Endothelial cell of umbilical vein (primary cell): ENCODE data around the gene THEMIS2. TPM values are rescaled to one million over a fixed set of nuclear protein-coding genes. Genes with fewer than 3 reads are reported as not detected.

Experiments used
- BruUV-seq: library from RNA; stranded (reverse); fragments of 400-500 nt; replicated peaks from 2 replicates; lab custom pipeline; 2021; lab: Mats Ljungman, UMichigan
- CTCF ChIA-PET: fragments of 300-600, 350-600 bp; sonication (Branson Sonifier 250); formaldehyde crosslinking; loops from one replicate; lab custom pipeline; 2021; ENCODE audit warnings: antibody characterized with exemption, inconsistent platforms; lab: Charles Lee
- POLR2A ChIA-PET: fragments of 300-600, 350-600 bp; sonication (Branson Sonifier 250); formaldehyde crosslinking; loops from one replicate; lab custom pipeline; 2021; ENCODE audit warnings: antibody characterized with exemption, inconsistent platforms; lab: Charles Lee
- DNase-seq: peaks from one replicate; pipeline ENCODE4 v3.0.0-alpha.2; 2011; ENCODE audit warnings: low read depth, low spot score
- FAIRE-seq: peaks from 2 replicates; lab custom pipeline; 2011; peaks lifted over from hg19 to GRCh38; lab: Jason Lieb, UNC
- H2AFZ ChIP-seq: 2 replicates; pipeline ENCODE4 v1.6.0; 2012; ENCODE audit warnings: low read depth, low read length, control low read depth, inconsistent platforms
- H3K27ac ChIP-seq: 2 replicates; pipeline ENCODE4 v1.5.1; 2011; ENCODE audit warnings: low read depth, mild to moderate bottlenecking, control low read depth, low read length, moderate library complexity; ENCODE audit not compliant: insufficient read depth
- H3K27me3 ChIP-seq, 2 experiments: 2 replicates each; pipeline versions ENCODE4 v1.6.0 to v1.6.1; 2011; ENCODE audit warnings: low read length in 2 of 2, mixed read lengths in 1 of 2; ENCODE audit not compliant: control insufficient read depth in 2 of 2, insufficient read depth in 2 of 2
- H3K36me3 ChIP-seq, 2 experiments: 2 replicates in 1 of 2; 3 replicates in 1 of 2; pipeline ENCODE4 v1.5.1; 2011; ENCODE audit warnings: low read length in 2 of 2, mild to moderate bottlenecking in 1 of 2, moderate library complexity in 1 of 2; ENCODE audit not compliant: control insufficient read depth in 2 of 2, insufficient read depth in 2 of 2; ENCODE audit errors: extremely low read depth in 1 of 2
- H3K4me1 ChIP-seq: 3 replicates; pipeline ENCODE4 v1.5.1; 2011; ENCODE audit warnings: mild to moderate bottlenecking, low read length; ENCODE audit not compliant: control insufficient read depth, insufficient read depth; ENCODE audit errors: extremely low read depth
- H3K4me2 ChIP-seq: 2 replicates; pipeline ENCODE4 v1.6.1; 2011; ENCODE audit warnings: low read length, control low read depth, mixed read lengths; ENCODE audit not compliant: insufficient read depth
- H3K4me3 ChIP-seq, 3 experiments: fragments of 200-600 bp in 1 of 3; sonication (generic), shearing (Covaris generic) in 1 of 3; replicated peaks in 1 of 3; 2 replicates each; pipeline ENCODE4 v1.5.1; 2011 to 2016; ENCODE audit warnings: control low read depth in 3 of 3, low read length in 3 of 3, mild to moderate bottlenecking in 2 of 3, inconsistent platforms in 1 of 3, low read depth in 1 of 3, moderate library complexity in 1 of 3; ENCODE audit not compliant: insufficient read depth in 1 of 3
- H3K79me2 ChIP-seq: 2 replicates; pipeline ENCODE4 v1.6.0; 2012; ENCODE audit warnings: low read length, inconsistent platforms; ENCODE audit not compliant: control insufficient read depth, insufficient read depth
- H3K9ac ChIP-seq: replicated peaks from 2 replicates; pipeline ENCODE3; 2011; ENCODE audit warnings: low read length, control low read depth; ENCODE audit not compliant: insufficient read depth; ENCODE audit errors: extremely low read depth
- H3K9me1 ChIP-seq: replicated peaks from 3 replicates; pipeline ENCODE4 v1.6.0; 2011; ENCODE audit warnings: mild to moderate bottlenecking, low read length; ENCODE audit not compliant: control insufficient read depth, insufficient read depth; ENCODE audit errors: extremely low read depth
- H3K9me3 ChIP-seq: replicated peaks from 2 replicates; pipeline ENCODE4 v1.5.1; 2012; ENCODE audit warnings: low read length, inconsistent platforms; ENCODE audit not compliant: control insufficient read depth, insufficient read depth
- H4K20me1 ChIP-seq: replicated peaks from 2 replicates; pipeline ENCODE3; 2011; ENCODE audit warnings: mild to moderate bottlenecking, low read length; ENCODE audit not compliant: control insufficient read depth, insufficient read depth; ENCODE audit errors: extremely low read depth
- CTCF ChIP-seq, 2 donors: IDR thresholded peaks; 1 replicate in 1 of 2; 2 replicates in 1 of 2; pipeline ENCODE4 v1.5.1; 2011; ENCODE audit warnings: low read length in 2 of 2, mild to moderate bottlenecking in 2 of 2, moderate library complexity in 2 of 2, control low read depth in 1 of 2, inconsistent platforms in 1 of 2, low read depth in 1 of 2; ENCODE audit not compliant: insufficient read depth in 1 of 2; ENCODE audit errors: extremely low read depth in 1 of 2
- EZH2 ChIP-seq: IDR thresholded peaks from 2 replicates; pipeline ENCODE4 v1.6.1; 2012; ENCODE audit warnings: borderline replicate concordance, low read depth, mild to moderate bottlenecking, moderate library complexity, low read length, inconsistent platforms; ENCODE audit not compliant: severe bottlenecking
- FOS ChIP-seq: IDR thresholded peaks from 2 replicates; pipeline ENCODE4 v1.6.1; 2011; ENCODE audit warnings: mild to moderate bottlenecking, low read length, moderate library complexity, borderline replicate concordance; ENCODE audit not compliant: insufficient read depth
- GATA2 ChIP-seq: IDR thresholded peaks from 2 replicates; pipeline ENCODE4 v1.7.0; 2011; ENCODE audit warnings: low read depth, mild to moderate bottlenecking, moderate library complexity, mixed read lengths, low read length; ENCODE audit not compliant: insufficient read length, insufficient read depth
- JUN ChIP-seq: IDR thresholded peaks from 2 replicates; pipeline ENCODE4 v1.6.1; 2011; ENCODE audit warnings: borderline replicate concordance, low read depth; ENCODE audit not compliant: insufficient read length, insufficient read depth
- MYC ChIP-seq: IDR thresholded peaks from one replicate; pipeline ENCODE4 v1.6.1; 2011; ENCODE audit warnings: mild to moderate bottlenecking, low read depth, low read length
- POLR2A ChIP-seq: IDR thresholded peaks from 2 replicates; pipeline ENCODE4 v1.6.1; 2012; ENCODE audit warnings: low read depth, mild to moderate bottlenecking, control low read depth, low read length
- dilution Hi-C: fragments of 300-500 bp; cut with MboI; formaldehyde crosslinking; loops from one replicate; pipeline ENCODE4 v1.15.0; 2019; ENCODE audit warnings: low sequenced_read_pairs; ENCODE audit not compliant: extremely low pct_ligation_motif_present
- intact Hi-C: fragments of 100-400 bp; cut with micrococcal nuclease; formaldehyde crosslinking; loops from one replicate; pipeline ENCODE4 v1.10.0; 2022
- polyA plus RNA-seq, 4 experiments: library from polyadenylated mRNA; depleted of rRNA in 3 of 4; stranded (reverse) in 3 of 4; unstranded in 1 of 4; fragments of >200 nt; gene quantifications; 2 replicates each; pipeline versions ENCODE4 v1.2.1 to v1.2.3, GENCODE V29; 2011 to 2012; ENCODE audit warnings: missing spikeins in 1 of 4
- total RNA-seq: library from RNA; stranded (reverse); gene quantifications from 2 replicates; pipeline ENCODE4 v1.2.3, GENCODE V29; 2021

Gene THEMIS2
- total and polyA plus RNA-seq, 2 donors (not counting 3 experiments of a cell fraction or from before 2014, with no cell fraction given): 11.1 to 15.7 TPM

DNA sequence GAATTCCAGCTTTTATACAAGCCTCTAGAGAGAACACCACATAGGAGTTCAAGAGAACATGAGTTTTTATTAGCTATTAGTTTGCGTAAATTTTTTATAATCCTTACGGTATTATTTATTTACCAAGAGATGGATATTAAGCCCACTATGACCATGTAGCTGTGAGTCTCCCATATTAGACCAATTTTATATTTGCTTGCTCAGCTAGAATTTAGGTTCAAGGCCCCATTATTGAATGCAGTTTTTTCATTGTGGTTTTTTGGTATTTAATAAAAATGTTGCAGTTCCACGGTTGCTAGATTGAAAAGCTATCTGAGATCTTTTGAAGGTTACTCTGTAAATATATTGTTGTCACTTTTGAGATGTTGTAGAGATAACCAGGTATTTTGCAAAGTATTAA, 38.9 kb upstream of the THEMIS2 start:
- ChIA-PET CTCF (interaction anchor here (1.1 to 1.5 kb wide), 2 partner anchors 25 to 73 kb away, joined by 3 to 4 read pairs; no protein-coding TSS in a partner anchor), POLR2A (no interaction called here)
- dilution Hi-C loops (no loop called here), intact Hi-C loops (no loop called here)
- DNase-seq (no peak), FAIRE-seq (no peak)
- H3K4me2 ChIP-seq: no peak overlapping the region
- no peak overlapping the region for H2AFZ ChIP-seq
- BruUV-seq: no TSS peak
- H3K9ac ChIP-seq: no peak overlapping the region
- peaks cover 2 to 6% of the 10 kb centered on the region in 2 experiments for H3K36me3 ChIP-seq
- no peak overlapping the region for H3K27ac ChIP-seq
- H3K4me3 ChIP-seq: no peak overlapping the region
- TF ChIP-seq CTCF (IDR thresholded peaks at IDR 0.05; ENCODE audit: extremely low read depth in 1 of 2, insufficient read depth in 1 of 2, low read depth in 1 of 2, low read length in 2 of 2): no peak
- no peak for TF ChIP-seq JUN
- no peak for TF ChIP-seq POLR2A
- no peak for TF ChIP-seq GATA2
- no peak for TF ChIP-seq MYC
- TF ChIP-seq FOS: no peak
- no peak for TF ChIP-seq EZH2
- H3K9me1 ChIP-seq: no peaks in the 10 kb centered on the region
- H3K9me3 ChIP-seq: no peaks in the 10 kb centered on the region
- no peaks in the 10 kb centered on the region for H4K20me1 ChIP-seq
- H3K4me1 ChIP-seq: peaks cover 19% of the 10 kb centered on the region
- H3K79me2 ChIP-seq: peaks cover 60% of the 10 kb centered on the region
- H3K27me3 ChIP-seq: no peaks in the 10 kb centered on the region
